ENCODE results near the gene ILKAP.

- TF ChIP-seq YY1 (IDR thresholded peaks at IDR 0.05; ENCODE audit: insufficient read depth, insufficient read length) = no peak
- TF ChIP-seq ZNF274 (IDR thresholded peaks at IDR 0.05; ENCODE audit: low read depth, low read length) = no peak
- no peak for TF ChIP-seq SUZ12 (IDR thresholded peaks at IDR 0.05; ENCODE audit: extremely low read depth, insufficient read depth, insufficient read length)
Observed at GRCh38 chr2:238168196-238169047, 35.1 kb downstream of the ILKAP start.

All from NT2/D1 (cell line).